Osteocyte (in vitro differentiated cells): Measurements from ENCODE around the gene CRADD. TPM values are rescaled to one million over a fixed set of nuclear protein-coding genes. Genes with fewer than 3 reads are reported as not detected.

Source experiments
- DNase-seq: peaks from one replicate; pipeline ENCODE4 v3.0.0; 2021; ENCODE audit warnings: mixed read lengths; ENCODE audit not compliant: unreplicated experiment; ENCODE audit errors: extremely low spot score
- H3K27ac Mint-ChIP-seq: one replicate; pipeline ENCODE4 v1.8.0; 2021; ENCODE audit warnings: mild to moderate bottlenecking, mixed read lengths; ENCODE audit not compliant: unreplicated experiment
- H3K27me3 Mint-ChIP-seq: one replicate; pipeline ENCODE4 v1.8.0; 2021; ENCODE audit warnings: mixed read lengths; ENCODE audit not compliant: unreplicated experiment
- H3K36me3 Mint-ChIP-seq: one replicate; pipeline ENCODE4 v1.8.0; 2021; ENCODE audit warnings: mixed read lengths; ENCODE audit not compliant: unreplicated experiment
- H3K4me1 Mint-ChIP-seq: one replicate; pipeline ENCODE4 v1.8.0; 2021; ENCODE audit warnings: mixed read lengths; ENCODE audit not compliant: unreplicated experiment
- H3K4me3 Mint-ChIP-seq: one replicate; pipeline ENCODE4 v1.8.0; 2021; ENCODE audit warnings: mild to moderate bottlenecking, moderate library complexity, mixed read lengths; ENCODE audit not compliant: unreplicated experiment
- H3K9me3 Mint-ChIP-seq: one replicate; pipeline ENCODE4 v1.8.0; 2021; ENCODE audit warnings: mixed read lengths; ENCODE audit not compliant: unreplicated experiment
- CTCF ChIP-seq: fragments of 200-600 bp; sonication (generic); IDR thresholded peaks from 2 replicates; pipeline ENCODE4 v1.5.0; 2021; ENCODE audit warnings: antibody characterized with exemption, mild to moderate bottlenecking, moderate library complexity
- total RNA-seq: library from RNA; stranded (reverse); gene quantifications from 2 replicates; pipeline ENCODE4 v1.2.1, GENCODE V29; 2021

The CRADD gene
- total RNA-seq, 1 donor from 2014 or later: 13.8 TPM

DNA sequence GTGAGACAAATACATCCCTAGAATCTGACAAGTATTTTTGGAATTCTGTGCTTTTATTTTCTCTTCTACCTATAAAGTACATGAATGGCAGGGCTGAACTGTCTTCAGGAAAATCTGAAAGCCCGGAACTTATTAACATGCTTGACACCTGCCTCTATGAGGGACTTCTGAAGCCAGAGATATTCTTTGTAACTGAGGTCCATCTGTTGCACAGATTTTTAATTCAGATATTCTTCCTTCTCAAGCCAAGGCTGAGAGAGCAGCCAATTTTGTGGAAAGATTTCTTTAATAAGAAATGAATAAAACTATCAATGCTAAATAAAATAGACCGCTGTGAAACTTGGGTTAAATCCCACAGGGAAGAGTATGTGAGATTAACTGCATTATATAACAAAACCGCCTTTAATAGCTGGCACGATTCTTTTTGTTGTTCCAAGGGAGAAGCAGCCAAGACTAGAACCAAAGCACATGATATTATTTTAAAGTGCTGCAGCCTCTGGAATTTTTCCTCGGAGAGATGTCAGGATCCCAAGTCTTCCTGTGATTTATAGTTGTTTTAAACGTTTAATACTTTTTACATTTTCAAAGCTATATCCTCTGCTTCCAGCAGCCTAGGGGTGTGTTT, 148.9 kb downstream of the CRADD start:
- H3K4me3 Mint-ChIP-seq: peak overlapping the region; percentile 44

DNA sequence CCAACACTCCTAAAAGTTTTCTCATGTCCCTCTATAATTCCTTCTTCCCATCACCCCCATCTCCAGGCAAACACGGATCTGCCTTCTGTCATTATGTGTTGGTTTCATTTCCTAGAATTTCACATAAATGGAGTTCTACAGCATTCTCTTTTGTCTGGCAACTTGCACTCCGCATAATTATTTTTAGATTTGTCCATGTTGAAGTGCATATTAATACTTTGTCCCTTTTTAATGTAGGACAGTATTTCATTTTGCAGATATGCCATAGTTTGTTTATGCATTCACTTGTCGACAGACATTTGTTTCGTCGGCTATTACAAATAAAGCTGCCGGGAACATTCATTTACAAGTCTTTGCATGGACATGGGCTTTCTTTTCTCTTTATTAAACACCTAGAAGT, 150.0 kb downstream of the CRADD start:
- TF ChIP-seq CTCF: no peak
- Mint-ChIP-seq H3K4me3 (no peak overlapping the region), H3K27me3 (no peaks in the 10 kb centered on the region), H3K27ac (no peak overlapping the region), H3K36me3 (no peaks in the 10 kb centered on the region), H3K4me1 (peaks cover 24% of the 10 kb centered on the region), H3K9me3 (no peaks in the 10 kb centered on the region)
- no peak for DNase-seq

More for the DNA sequence above, 148.9 kb downstream of the CRADD start:
- TF ChIP-seq CTCF: no peak
- Mint-ChIP-seq H3K4me1 (peaks cover 25% of the 10 kb centered on the region), H3K27ac (no peak overlapping the region), H3K9me3 (no peaks in the 10 kb centered on the region), H3K36me3 (no peaks in the 10 kb centered on the region), H3K27me3 (no peaks in the 10 kb centered on the region)
- DNase-seq: no peak

- H3K4me1 Mint-ChIP-seq: peaks cover 24% of the 10 kb centered on the region
- no peak overlapping the region for H3K4me3 Mint-ChIP-seq
- no peak for DNase-seq
- no peaks in the 10 kb centered on the region for H3K9me3 Mint-ChIP-seq
- H3K27me3 Mint-ChIP-seq: no peaks in the 10 kb centered on the region
- H3K36me3 Mint-ChIP-seq: no peaks in the 10 kb centered on the region
- H3K27ac Mint-ChIP-seq: no peak overlapping the region
- TF ChIP-seq CTCF: no peak
Observed at GRCh38 chr12:93827669-93828068, 150.5 kb downstream of the CRADD start.

DNA sequence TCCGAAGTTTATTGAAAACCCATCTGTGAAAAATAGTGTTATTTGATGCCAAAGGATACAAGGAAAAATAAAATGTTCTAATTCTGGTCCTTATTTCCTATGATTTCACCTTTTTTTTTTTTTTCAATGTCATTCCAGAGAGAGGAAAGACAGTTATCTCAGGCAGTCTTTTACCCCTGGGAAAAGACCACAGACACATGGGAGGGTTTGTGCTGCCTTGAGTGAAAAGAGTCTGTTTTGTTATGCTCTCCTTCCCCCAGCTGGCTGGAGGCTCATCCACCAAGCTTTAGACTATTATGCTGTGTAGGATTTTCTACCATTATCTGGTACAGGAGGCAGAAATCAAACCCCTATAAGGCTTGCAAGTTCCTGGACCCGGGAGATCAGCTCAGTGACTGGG, 151.8 kb downstream of the CRADD start:
- Mint-ChIP-seq H3K36me3 (no peaks in the 10 kb centered on the region), H3K27me3 (no peaks in the 10 kb centered on the region), H3K4me3 (peak overlapping the region; percentile 26), H3K9me3 (no peaks in the 10 kb centered on the region), H3K4me1 (peaks cover 32% of the 10 kb centered on the region), H3K27ac (peak overlapping the region; percentile 79)
- peak; percentile 51 for TF ChIP-seq CTCF
- no peak for DNase-seq

DNA sequence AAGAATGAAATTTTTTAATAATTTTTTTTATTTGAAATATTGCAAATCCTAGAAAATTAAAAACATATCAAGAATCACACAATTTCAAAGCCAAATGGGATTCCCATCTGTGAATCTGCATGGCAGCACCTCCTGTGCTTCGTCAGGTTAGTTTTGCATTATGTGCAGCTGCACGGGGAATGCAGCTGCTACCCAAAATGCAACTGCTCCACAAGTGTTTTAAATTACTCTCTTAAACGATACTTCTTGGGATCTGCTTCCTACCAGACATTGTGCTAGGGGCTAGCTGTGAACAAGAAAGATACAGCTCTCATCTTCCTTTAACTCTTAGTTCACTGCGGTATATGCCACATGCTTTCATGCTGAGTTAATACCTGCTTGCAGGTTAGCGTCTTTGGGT, 154.2 kb downstream of the CRADD start:
- Mint-ChIP-seq H3K27me3 (no peaks in the 10 kb centered on the region), H3K36me3 (no peaks in the 10 kb centered on the region), H3K9me3 (no peaks in the 10 kb centered on the region), H3K4me1 (peaks cover 32% of the 10 kb centered on the region), H3K4me3 (no peak overlapping the region), H3K27ac (no peak overlapping the region)
- TF ChIP-seq CTCF: no peak
- DNase-seq: no peak
